Endothelial cell of umbilical vein (primary cell): ENCODE data around the gene VIPR2. TPM values are rescaled to one million over a fixed set of nuclear protein-coding genes. Genes with fewer than 3 reads are reported as not detected.

Experiments
- BruUV-seq: library from RNA; stranded (reverse); fragments of 400-500 nt; replicated peaks from 2 replicates; lab custom pipeline; 2021; lab: Mats Ljungman, UMichigan
- CTCF ChIA-PET: fragments of 300-600, 350-600 bp; sonication (Branson Sonifier 250); formaldehyde crosslinking; loops from one replicate; lab custom pipeline; 2021; ENCODE audit warnings: antibody characterized with exemption, inconsistent platforms; lab: Charles Lee
- POLR2A ChIA-PET: fragments of 300-600, 350-600 bp; sonication (Branson Sonifier 250); formaldehyde crosslinking; loops from one replicate; lab custom pipeline; 2021; ENCODE audit warnings: antibody characterized with exemption, inconsistent platforms; lab: Charles Lee
- DNase-seq: peaks from one replicate; pipeline ENCODE4 v3.0.0-alpha.2; 2011; ENCODE audit warnings: low read depth, low spot score
- FAIRE-seq: peaks from 2 replicates; lab custom pipeline; 2011; peaks lifted over from hg19 to GRCh38; lab: Jason Lieb, UNC
- H2AFZ ChIP-seq: 2 replicates; pipeline ENCODE4 v1.6.0; 2012; ENCODE audit warnings: low read depth, low read length, control low read depth, inconsistent platforms
- H3K27ac ChIP-seq: 2 replicates; pipeline ENCODE4 v1.5.1; 2011; ENCODE audit warnings: low read depth, mild to moderate bottlenecking, control low read depth, low read length, moderate library complexity; ENCODE audit not compliant: insufficient read depth
- H3K27me3 ChIP-seq, 2 experiments: 2 replicates each; pipeline versions ENCODE4 v1.6.0 to v1.6.1; 2011; ENCODE audit warnings: low read length in 2 of 2, mixed read lengths in 1 of 2; ENCODE audit not compliant: control insufficient read depth in 2 of 2, insufficient read depth in 2 of 2
- H3K36me3 ChIP-seq, 2 experiments: 2 replicates in 1 of 2; 3 replicates in 1 of 2; pipeline ENCODE4 v1.5.1; 2011; ENCODE audit warnings: low read length in 2 of 2, mild to moderate bottlenecking in 1 of 2, moderate library complexity in 1 of 2; ENCODE audit not compliant: control insufficient read depth in 2 of 2, insufficient read depth in 2 of 2; ENCODE audit errors: extremely low read depth in 1 of 2
- H3K4me1 ChIP-seq: 3 replicates; pipeline ENCODE4 v1.5.1; 2011; ENCODE audit warnings: mild to moderate bottlenecking, low read length; ENCODE audit not compliant: control insufficient read depth, insufficient read depth; ENCODE audit errors: extremely low read depth
- H3K4me2 ChIP-seq: 2 replicates; pipeline ENCODE4 v1.6.1; 2011; ENCODE audit warnings: low read length, control low read depth, mixed read lengths; ENCODE audit not compliant: insufficient read depth
- H3K4me3 ChIP-seq, 3 experiments: fragments of 200-600 bp in 1 of 3; sonication (generic), shearing (Covaris generic) in 1 of 3; replicated peaks in 1 of 3; 2 replicates each; pipeline ENCODE4 v1.5.1; 2011 to 2016; ENCODE audit warnings: control low read depth in 3 of 3, low read length in 3 of 3, mild to moderate bottlenecking in 2 of 3, inconsistent platforms in 1 of 3, low read depth in 1 of 3, moderate library complexity in 1 of 3; ENCODE audit not compliant: insufficient read depth in 1 of 3
- H3K79me2 ChIP-seq: 2 replicates; pipeline ENCODE4 v1.6.0; 2012; ENCODE audit warnings: low read length, inconsistent platforms; ENCODE audit not compliant: control insufficient read depth, insufficient read depth
- H3K9ac ChIP-seq: replicated peaks from 2 replicates; pipeline ENCODE3; 2011; ENCODE audit warnings: low read length, control low read depth; ENCODE audit not compliant: insufficient read depth; ENCODE audit errors: extremely low read depth
- H3K9me1 ChIP-seq: replicated peaks from 3 replicates; pipeline ENCODE4 v1.6.0; 2011; ENCODE audit warnings: mild to moderate bottlenecking, low read length; ENCODE audit not compliant: control insufficient read depth, insufficient read depth; ENCODE audit errors: extremely low read depth
- H3K9me3 ChIP-seq: replicated peaks from 2 replicates; pipeline ENCODE4 v1.5.1; 2012; ENCODE audit warnings: low read length, inconsistent platforms; ENCODE audit not compliant: control insufficient read depth, insufficient read depth
- H4K20me1 ChIP-seq: replicated peaks from 2 replicates; pipeline ENCODE3; 2011; ENCODE audit warnings: mild to moderate bottlenecking, low read length; ENCODE audit not compliant: control insufficient read depth, insufficient read depth; ENCODE audit errors: extremely low read depth
- CTCF ChIP-seq, 2 donors: IDR thresholded peaks; 1 replicate in 1 of 2; 2 replicates in 1 of 2; pipeline ENCODE4 v1.5.1; 2011; ENCODE audit warnings: low read length in 2 of 2, mild to moderate bottlenecking in 2 of 2, moderate library complexity in 2 of 2, control low read depth in 1 of 2, inconsistent platforms in 1 of 2, low read depth in 1 of 2; ENCODE audit not compliant: insufficient read depth in 1 of 2; ENCODE audit errors: extremely low read depth in 1 of 2
- EZH2 ChIP-seq: IDR thresholded peaks from 2 replicates; pipeline ENCODE4 v1.6.1; 2012; ENCODE audit warnings: borderline replicate concordance, low read depth, mild to moderate bottlenecking, moderate library complexity, low read length, inconsistent platforms; ENCODE audit not compliant: severe bottlenecking
- FOS ChIP-seq: IDR thresholded peaks from 2 replicates; pipeline ENCODE4 v1.6.1; 2011; ENCODE audit warnings: mild to moderate bottlenecking, low read length, moderate library complexity, borderline replicate concordance; ENCODE audit not compliant: insufficient read depth
- GATA2 ChIP-seq: IDR thresholded peaks from 2 replicates; pipeline ENCODE4 v1.7.0; 2011; ENCODE audit warnings: low read depth, mild to moderate bottlenecking, moderate library complexity, mixed read lengths, low read length; ENCODE audit not compliant: insufficient read length, insufficient read depth
- JUN ChIP-seq: IDR thresholded peaks from 2 replicates; pipeline ENCODE4 v1.6.1; 2011; ENCODE audit warnings: borderline replicate concordance, low read depth; ENCODE audit not compliant: insufficient read length, insufficient read depth
- MAX ChIP-seq: IDR thresholded peaks from 2 replicates; pipeline ENCODE4 v1.6.1; 2011; ENCODE audit not compliant: insufficient read depth, insufficient read length
- MYC ChIP-seq: IDR thresholded peaks from one replicate; pipeline ENCODE4 v1.6.1; 2011; ENCODE audit warnings: mild to moderate bottlenecking, low read depth, low read length
- POLR2A ChIP-seq: IDR thresholded peaks from 2 replicates; pipeline ENCODE4 v1.6.1; 2012; ENCODE audit warnings: low read depth, mild to moderate bottlenecking, control low read depth, low read length
- POLR2AphosphoS5 ChIP-seq: IDR thresholded peaks from 2 replicates; pipeline ENCODE4 v1.6.1; 2012; ENCODE audit warnings: low read depth, mild to moderate bottlenecking, control low read depth, low read length, moderate library complexity; ENCODE audit not compliant: insufficient read depth
- dilution Hi-C: fragments of 300-500 bp; cut with MboI; formaldehyde crosslinking; loops from one replicate; pipeline ENCODE4 v1.15.0; 2019; ENCODE audit warnings: low sequenced_read_pairs; ENCODE audit not compliant: extremely low pct_ligation_motif_present
- intact Hi-C: fragments of 100-400 bp; cut with micrococcal nuclease; formaldehyde crosslinking; loops from one replicate; pipeline ENCODE4 v1.10.0; 2022
- polyA plus RNA-seq, 4 experiments: library from polyadenylated mRNA; depleted of rRNA in 3 of 4; stranded (reverse) in 3 of 4; unstranded in 1 of 4; fragments of >200 nt; gene quantifications; 2 replicates each; pipeline versions ENCODE4 v1.2.1 to v1.2.3, GENCODE V29; 2011 to 2012; ENCODE audit warnings: missing spikeins in 1 of 4
- total RNA-seq: library from RNA; stranded (reverse); gene quantifications from 2 replicates; pipeline ENCODE4 v1.2.3, GENCODE V29; 2021

The VIPR2 gene
- total and polyA plus RNA-seq, 2 donors (not counting 3 experiments of a cell fraction or from before 2014, with no cell fraction given) = not detected

GRCh38 chr7:159118197-159118595, 26.5 kb downstream of the VIPR2 start:
- ChIA-PET POLR2A (no interaction called here), CTCF (interaction anchor here (0.5 kb wide), 1 partner anchor 17 kb away, joined by 4 read pairs; no protein-coding TSS in a partner anchor)
- FAIRE-seq = no peak
- Histone ChIP-seq H3K4me1 (no peaks in the 10 kb centered on the region), H3K27me3 (no peaks in the 10 kb centered on the region), H3K9me3 (no peaks in the 10 kb centered on the region), H3K9me1 (no peaks in the 10 kb centered on the region), H3K9ac (no peak overlapping the region), H3K79me2 (no peaks in the 10 kb centered on the region), H3K4me3 (no peak overlapping the region), H4K20me1 (no peaks in the 10 kb centered on the region), H3K27ac (no peak overlapping the region), H3K4me2 (no peak overlapping the region), H2AFZ (no peak overlapping the region), H3K36me3 (no peaks in the 10 kb centered on the region)
- DNase-seq = no peak
- dilution Hi-C loops (no loop called here), intact Hi-C loops (no loop called here)
- BruUV-seq = no TSS peak
- TF ChIP-seq MAX = no peak
- TF ChIP-seq FOS = no peak
- no peak for TF ChIP-seq EZH2
- TF ChIP-seq MYC = no peak
- no peak for TF ChIP-seq GATA2
- TF ChIP-seq POLR2A = no peak

DNA sequence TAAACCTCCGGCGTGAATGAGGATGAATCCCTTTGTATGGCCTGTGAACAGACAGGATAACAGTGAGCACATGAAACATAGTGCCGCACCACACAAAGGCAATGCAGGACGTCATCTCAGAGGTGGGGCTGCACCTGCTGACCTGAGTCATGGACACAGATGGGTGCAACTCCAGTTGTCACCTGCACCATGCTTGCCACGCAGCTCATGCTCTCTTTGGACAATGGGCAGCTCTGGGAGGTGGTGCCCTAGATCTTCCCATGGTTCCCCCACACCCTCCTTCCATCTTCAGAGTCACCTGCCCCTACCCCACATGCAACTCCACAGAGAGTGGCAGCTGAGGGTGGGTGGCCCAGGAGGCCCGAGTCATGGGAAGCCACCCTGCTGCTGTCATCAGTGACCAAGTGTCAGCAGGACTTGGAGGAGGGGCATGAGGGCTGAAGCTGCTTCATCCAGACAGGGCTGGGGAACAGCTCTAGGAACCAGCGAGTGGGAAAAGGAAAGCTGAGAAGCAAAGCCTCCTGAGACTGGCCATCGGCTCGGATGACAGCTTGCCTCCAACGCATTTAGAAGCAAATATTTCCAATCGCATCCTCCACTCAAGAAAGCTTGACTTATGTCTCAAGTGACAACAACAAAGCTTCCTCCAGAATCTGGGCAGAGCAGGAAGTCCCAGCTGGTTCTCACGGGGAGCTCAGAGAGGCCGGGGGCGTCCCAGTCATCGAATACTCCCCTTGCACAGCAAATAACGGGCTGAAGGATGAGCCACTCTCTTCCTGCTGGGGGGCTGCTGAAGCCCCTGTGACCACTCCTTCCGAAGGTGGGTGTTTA, 27.1 kb downstream of the VIPR2 start:
- Histone ChIP-seq H3K9me1 (no peaks in the 10 kb centered on the region), H3K27me3 (no peaks in the 10 kb centered on the region), H4K20me1 (no peaks in the 10 kb centered on the region), H3K9me3 (no peaks in the 10 kb centered on the region), H3K4me1 (no peaks in the 10 kb centered on the region), H3K79me2 (no peaks in the 10 kb centered on the region), H3K27ac (no peak overlapping the region), H2AFZ (no peak overlapping the region), H3K4me2 (no peak overlapping the region), H3K9ac (no peak overlapping the region), H3K4me3 (no peak overlapping the region), H3K36me3 (no peaks in the 10 kb centered on the region)
- FAIRE-seq (no peak), DNase-seq (no peak)
- ChIA-PET POLR2A (no interaction called here), CTCF (interaction anchor here (0.5 kb wide), 1 partner anchor 18 kb away, joined by 4 read pairs; no protein-coding TSS in a partner anchor)
- no TSS peak for BruUV-seq
- TF ChIP-seq JUN (no peak), EZH2 (no peak), POLR2A (no peak), MYC (no peak), GATA2 (no peak), CTCF (IDR thresholded peaks at IDR 0.05; ENCODE audit: extremely low read depth in 1 of 2, insufficient read depth in 1 of 2, low read depth in 1 of 2, low read length in 2 of 2) (no peak), POLR2AphosphoS5 (no peak), MAX (no peak), FOS (no peak)
- intact Hi-C loops = no loop called here
- dilution Hi-C loops = no loop called here
